Uterus (tissue), 4 donors: ENCODE results near the gene AAK1. TPM values are rescaled to one million over a fixed set of nuclear protein-coding genes. Genes with fewer than 3 reads are reported as not detected.

Experiments used
- DNase-seq, 2 donors: peaks; one replicate each; pipeline ENCODE4 v3.0.0-alpha.2; 2019 to 2020
- H3K27ac ChIP-seq, 2 donors: fragments of 200-600 bp; sonication (generic); 1 replicate in 1 of 2; 2 replicates in 1 of 2; pipeline ENCODE4 v1.5.1; 2016 to 2018
- H3K27me3 ChIP-seq, 2 donors: fragments of 200-600 bp; sonication (generic); one replicate each; pipeline ENCODE4 v1.5.1; 2018 to 2019; ENCODE audit warnings: control low read depth in 1 of 2
- H3K36me3 ChIP-seq, 2 donors: fragments of 200-600 bp; sonication (generic); one replicate each; pipeline ENCODE4 v1.5.1; 2019; ENCODE audit warnings: control low read depth in 1 of 2
- H3K4me1 ChIP-seq, 2 donors: fragments of 200-600 bp; sonication (generic); one replicate each; pipeline ENCODE4 v1.5.1; 2018 to 2019; ENCODE audit warnings: control low read depth in 1 of 2
- H3K4me3 ChIP-seq, 2 donors: fragments of 200-600 bp; sonication (generic); 1 replicate in 1 of 2; 2 replicates in 1 of 2; pipeline ENCODE4 v1.5.1; 2018 to 2019; ENCODE audit warnings: mild to moderate bottlenecking in 1 of 2
- H3K9me3 ChIP-seq, 2 donors: fragments of 200-600 bp; sonication (generic); one replicate each; pipeline ENCODE4 v1.5.1; 2019; ENCODE audit warnings: control low read depth in 1 of 2
- POLR2A ChIP-seq, 2 donors: fragments of 450-650 bp; IDR thresholded peaks; one replicate each; pipeline ENCODE4 v1.6.1; 2016; ENCODE audit warnings: antibody characterized with exemption in 2 of 2, mild to moderate bottlenecking in 1 of 2, moderate library complexity in 1 of 2
- intact Hi-C: fragments of 100-400 bp; cut with DNase I; formaldehyde crosslinking; loops from one replicate; pipeline ENCODE4 v1.15.1; 2023; ENCODE audit warnings: low total_unique reads
- total RNA-seq, 4 donors: library from RNA; depleted of rRNA in 3 of 4; stranded (reverse); fragments of >200 nt in 3 of 4; gene quantifications; one replicate each; pipeline versions ENCODE4 v1.1.0 to v1.2.4, GENCODE V29; 2014 to 2023
- TF ChIP-seq, protein P1 (sequence below), 4 experiments: fragments of 200-600 bp in 2 of 4; fragments of 450-650 bp in 2 of 4; sonication (generic) in 2 of 4; IDR thresholded peaks; one replicate each; pipeline ENCODE4 v1.5.1; 2016 to 2019; ENCODE audit warnings: antibody characterized with exemption in 4 of 4, mild to moderate bottlenecking in 2 of 4, moderate library complexity in 1 of 4
- donor health status: DM: yes; HTN: yes; CAD: no.

Gene AAK1
- total RNA-seq, 4 donors from 2014 or later, result 13.1 to 66.3 (median 32.5) TPM

DNA sequence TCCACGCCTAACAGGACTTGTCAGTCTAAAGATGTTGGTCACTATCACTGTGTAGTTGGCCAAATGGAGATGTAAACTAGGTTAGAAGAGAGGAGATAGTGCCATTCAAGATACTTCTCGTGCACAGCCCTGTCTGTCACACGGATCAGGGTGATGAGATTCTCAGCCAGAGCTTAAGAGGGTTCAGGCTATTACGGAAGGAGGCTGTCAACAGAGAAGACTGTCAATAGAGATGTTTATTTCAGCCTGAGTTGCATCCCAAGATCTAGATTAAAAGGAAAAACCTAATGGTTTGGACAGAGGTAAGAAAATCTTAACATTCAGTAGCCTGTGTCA, 83.4 kb downstream of the AAK1 start:
- DNase-seq, result no peak
- Histone ChIP-seq H3K27me3 (no peaks in the 10 kb centered on the region), H3K4me3 (no peak overlapping the region), H3K9me3 (no peaks in the 10 kb centered on the region), H3K36me3 (no peaks in the 10 kb centered on the region), H3K4me1 (no peaks in the 10 kb centered on the region), H3K27ac (no peak overlapping the region)
- intact Hi-C loops, result loop anchor here (5.0 kb wide), 1 partner anchor 152 kb away; no protein-coding TSS in a partner anchor
- no peak for TF ChIP-seq POLR2A (IDR thresholded peaks at IDR 0.05)
- TF ChIP-seq, protein P1, sequence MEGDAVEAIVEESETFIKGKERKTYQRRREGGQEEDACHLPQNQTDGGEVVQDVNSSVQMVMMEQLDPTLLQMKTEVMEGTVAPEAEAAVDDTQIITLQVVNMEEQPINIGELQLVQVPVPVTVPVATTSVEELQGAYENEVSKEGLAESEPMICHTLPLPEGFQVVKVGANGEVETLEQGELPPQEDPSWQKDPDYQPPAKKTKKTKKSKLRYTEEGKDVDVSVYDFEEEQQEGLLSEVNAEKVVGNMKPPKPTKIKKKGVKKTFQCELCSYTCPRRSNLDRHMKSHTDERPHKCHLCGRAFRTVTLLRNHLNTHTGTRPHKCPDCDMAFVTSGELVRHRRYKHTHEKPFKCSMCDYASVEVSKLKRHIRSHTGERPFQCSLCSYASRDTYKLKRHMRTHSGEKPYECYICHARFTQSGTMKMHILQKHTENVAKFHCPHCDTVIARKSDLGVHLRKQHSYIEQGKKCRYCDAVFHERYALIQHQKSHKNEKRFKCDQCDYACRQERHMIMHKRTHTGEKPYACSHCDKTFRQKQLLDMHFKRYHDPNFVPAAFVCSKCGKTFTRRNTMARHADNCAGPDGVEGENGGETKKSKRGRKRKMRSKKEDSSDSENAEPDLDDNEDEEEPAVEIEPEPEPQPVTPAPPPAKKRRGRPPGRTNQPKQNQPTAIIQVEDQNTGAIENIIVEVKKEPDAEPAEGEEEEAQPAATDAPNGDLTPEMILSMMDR (IDR thresholded peaks at IDR 0.05), result no peak

DNA sequence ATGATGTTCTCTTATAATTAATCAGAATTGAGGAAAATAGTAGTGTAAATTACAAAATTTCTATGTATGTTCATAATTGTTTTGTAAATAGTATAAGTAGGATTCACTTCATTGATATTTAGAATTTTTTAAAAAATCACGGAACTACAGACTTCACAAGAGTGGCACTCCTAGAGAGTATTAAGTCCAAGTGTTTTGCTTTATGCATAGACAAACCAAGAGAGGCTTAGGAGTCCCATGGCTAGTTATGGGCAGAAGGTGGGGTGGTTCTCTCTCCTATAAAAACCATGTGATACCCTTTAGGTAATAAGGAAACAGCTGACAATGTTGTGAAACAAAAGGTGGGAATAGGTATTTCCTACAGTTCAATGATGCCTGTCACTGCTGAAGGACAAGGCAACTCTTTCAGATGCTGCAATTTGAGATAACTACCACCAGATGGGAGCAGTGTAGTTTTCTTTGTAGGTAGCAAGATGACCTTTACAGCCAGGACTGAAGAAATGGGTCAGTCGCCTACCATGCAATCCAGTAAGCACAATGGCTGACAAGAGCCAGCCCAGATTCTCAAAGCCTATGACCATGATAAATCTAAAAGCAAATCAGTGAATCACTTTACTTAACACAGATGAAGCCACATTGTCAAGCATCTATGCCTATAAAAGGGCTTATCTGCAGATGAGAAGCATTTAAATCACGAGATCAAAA, 83.9 kb downstream of the AAK1 start:
- TF ChIP-seq, protein P1 (IDR thresholded peaks at IDR 0.05), result peak; percentile 36 to 69 (median 52)
- no peak for TF ChIP-seq POLR2A (IDR thresholded peaks at IDR 0.05)
- Histone ChIP-seq H3K36me3 (no peaks in the 10 kb centered on the region), H3K27me3 (no peaks in the 10 kb centered on the region), H3K27ac (no peak overlapping the region), H3K4me1 (no peaks in the 10 kb centered on the region), H3K4me3 (no peak overlapping the region), H3K9me3 (no peaks in the 10 kb centered on the region)
- no peak for DNase-seq
- intact Hi-C loops, result loop anchor here (5.0 kb wide), 1 partner anchor 153 kb away; no protein-coding TSS in a partner anchor

DNA sequence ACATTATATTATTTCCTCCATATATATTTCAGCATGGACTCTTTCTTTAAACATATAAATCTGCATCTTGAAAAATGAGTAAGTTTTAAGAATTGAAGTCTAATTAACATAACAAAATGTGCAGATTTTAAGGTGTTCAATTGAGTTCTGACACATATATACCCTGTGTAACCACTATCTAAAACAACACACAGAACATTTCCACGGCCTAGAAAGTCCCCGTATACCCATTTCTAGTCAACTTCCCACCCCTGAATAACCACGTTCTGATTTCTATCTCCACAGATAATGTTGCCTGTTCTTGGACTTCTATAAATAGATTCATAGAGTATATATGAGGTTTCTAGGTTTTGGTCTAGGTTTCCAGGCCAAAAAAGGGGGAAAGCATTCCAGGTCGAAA, 87.5 kb downstream of the AAK1 start:
- Histone ChIP-seq H3K9me3 (no peaks in the 10 kb centered on the region), H3K36me3 (no peaks in the 10 kb centered on the region), H3K4me1 (no peaks in the 10 kb centered on the region), H3K27me3 (no peaks in the 10 kb centered on the region), H3K4me3 (no peak overlapping the region), H3K27ac (no peak overlapping the region)
- TF ChIP-seq POLR2A (IDR thresholded peaks at IDR 0.05), result no peak
- TF ChIP-seq, protein P1 (IDR thresholded peaks at IDR 0.05), result no peak
- intact Hi-C loops, result no loop called here
- DNase-seq, result no peak

DNA sequence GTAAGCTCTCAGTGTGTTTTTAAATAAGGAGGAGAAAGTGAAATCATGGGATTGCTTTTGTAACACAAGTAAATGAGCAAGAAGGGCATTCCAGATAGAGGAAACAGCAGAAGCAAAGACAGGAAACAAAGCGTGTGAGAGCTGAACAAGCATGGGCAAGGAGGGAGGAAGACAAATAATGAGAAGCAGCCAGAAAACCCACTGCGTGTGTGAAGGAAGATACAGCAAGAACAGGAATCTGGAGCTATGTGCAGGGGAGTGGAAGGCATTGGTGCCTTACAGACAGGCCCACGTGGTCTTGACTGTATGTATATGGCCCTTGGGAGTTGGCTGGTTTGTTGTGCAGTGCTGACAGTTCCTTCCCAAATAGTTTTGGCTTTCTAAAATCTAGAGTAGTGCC, 88.6 kb downstream of the AAK1 start:
- no peak overlapping the region for H3K27ac ChIP-seq
- intact Hi-C loops, result no loop called here
- DNase-seq, result no peak

DNA sequence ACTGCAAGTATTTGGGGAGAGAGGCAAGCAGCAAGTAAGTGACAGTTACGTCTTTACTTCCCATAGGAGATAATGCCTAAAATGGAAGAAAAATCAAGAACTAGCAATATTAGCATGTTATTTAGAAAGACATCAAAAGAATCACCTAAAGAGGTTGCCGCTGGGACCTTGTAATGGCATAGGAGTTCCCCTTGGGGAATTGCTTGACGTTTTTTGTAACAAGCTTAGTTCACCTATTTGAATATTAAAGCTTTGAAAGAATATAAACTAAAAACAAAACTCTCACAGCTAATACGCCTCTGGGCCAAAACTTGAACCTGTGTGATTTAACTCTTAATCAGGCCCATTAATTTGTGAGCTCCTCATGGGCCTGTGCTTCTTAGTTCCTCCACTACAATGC, 89.0 kb downstream of the AAK1 start:
- Histone ChIP-seq H3K4me3 (no peak overlapping the region), H3K27ac (no peak overlapping the region), H3K4me1 (no peaks in the 10 kb centered on the region), H3K36me3 (no peaks in the 10 kb centered on the region), H3K27me3 (no peaks in the 10 kb centered on the region), H3K9me3 (no peaks in the 10 kb centered on the region)
- TF ChIP-seq POLR2A (IDR thresholded peaks at IDR 0.05), result no peak
- TF ChIP-seq, protein P1 (IDR thresholded peaks at IDR 0.05), result no peak
- intact Hi-C loops, result no loop called here
- DNase-seq, result no peak

More for the DNA sequence above, 88.6 kb downstream of the AAK1 start:
- H3K36me3 ChIP-seq, result no peaks in the 10 kb centered on the region
- no peak overlapping the region for H3K4me3 ChIP-seq
- H3K27me3 ChIP-seq, result no peaks in the 10 kb centered on the region
- no peaks in the 10 kb centered on the region for H3K4me1 ChIP-seq
- no peaks in the 10 kb centered on the region for H3K9me3 ChIP-seq
- TF ChIP-seq, protein P1 (IDR thresholded peaks at IDR 0.05), result no peak
- no peak for TF ChIP-seq POLR2A (IDR thresholded peaks at IDR 0.05)
